ENCODE measurements around the gene TMPRSS4.

TMPRSS4 gene

DNA sequence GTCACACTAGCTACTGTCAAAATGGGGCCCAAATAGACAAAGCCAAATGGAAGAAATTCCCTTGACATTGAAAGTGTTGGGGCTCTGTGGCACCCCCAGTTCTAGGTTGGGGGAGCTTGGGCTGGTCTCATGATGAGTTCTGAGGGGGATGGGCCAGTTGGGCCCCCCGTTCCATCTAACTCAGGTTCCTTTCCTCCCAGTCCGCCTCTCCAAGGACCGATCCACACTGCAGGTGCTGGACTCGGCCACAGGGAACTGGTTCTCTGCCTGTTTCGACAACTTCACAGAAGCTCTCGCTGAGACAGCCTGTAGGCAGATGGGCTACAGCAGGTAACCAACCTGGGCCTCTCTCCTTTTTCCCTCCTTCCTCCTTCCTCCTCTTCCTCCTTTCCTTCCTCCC lies 27.6 kb downstream of the TMPRSS4 start:
- Histone ChIP-seq H3K4me2 (ENCODE audit: low read depth, low read length, poor library complexity, severe bottlenecking) (no peak overlapping the region), H3K4me3 (ENCODE audit: low read length, poor library complexity, severe bottlenecking) (no peak overlapping the region), H2AFZ (ENCODE audit: low read length) (no peak overlapping the region), H4K20me1 (ENCODE audit: insufficient read depth, low read length, poor library complexity, severe bottlenecking) (no peaks in the 10 kb centered on the region), H3K36me3 (ENCODE audit: insufficient read depth, low read length) (no peaks in the 10 kb centered on the region), H3K9me2 (replicated peaks; ENCODE audit: low read depth, low read length) (no peaks in the 10 kb centered on the region), H3K79me2 (ENCODE audit: insufficient read depth, low read length) (no peaks in the 10 kb centered on the region), H3K4me1 (ENCODE audit: insufficient read depth, low read length, poor library complexity, severe bottlenecking) (no peaks in the 10 kb centered on the region), H3K9ac (ENCODE audit: low read depth, low read length, poor library complexity, severe bottlenecking) (no peak overlapping the region), H3K27me3 (ENCODE audit: insufficient read depth, low read length, poor library complexity, severe bottlenecking) (no peaks in the 10 kb centered on the region), H3F3A (ENCODE audit: low read depth) (no peaks in the 10 kb centered on the region), H3K9me3 (ENCODE audit: insufficient read depth, low read depth, low read length) (no peaks in the 10 kb centered on the region)
- TF ChIP-seq, protein P1, sequence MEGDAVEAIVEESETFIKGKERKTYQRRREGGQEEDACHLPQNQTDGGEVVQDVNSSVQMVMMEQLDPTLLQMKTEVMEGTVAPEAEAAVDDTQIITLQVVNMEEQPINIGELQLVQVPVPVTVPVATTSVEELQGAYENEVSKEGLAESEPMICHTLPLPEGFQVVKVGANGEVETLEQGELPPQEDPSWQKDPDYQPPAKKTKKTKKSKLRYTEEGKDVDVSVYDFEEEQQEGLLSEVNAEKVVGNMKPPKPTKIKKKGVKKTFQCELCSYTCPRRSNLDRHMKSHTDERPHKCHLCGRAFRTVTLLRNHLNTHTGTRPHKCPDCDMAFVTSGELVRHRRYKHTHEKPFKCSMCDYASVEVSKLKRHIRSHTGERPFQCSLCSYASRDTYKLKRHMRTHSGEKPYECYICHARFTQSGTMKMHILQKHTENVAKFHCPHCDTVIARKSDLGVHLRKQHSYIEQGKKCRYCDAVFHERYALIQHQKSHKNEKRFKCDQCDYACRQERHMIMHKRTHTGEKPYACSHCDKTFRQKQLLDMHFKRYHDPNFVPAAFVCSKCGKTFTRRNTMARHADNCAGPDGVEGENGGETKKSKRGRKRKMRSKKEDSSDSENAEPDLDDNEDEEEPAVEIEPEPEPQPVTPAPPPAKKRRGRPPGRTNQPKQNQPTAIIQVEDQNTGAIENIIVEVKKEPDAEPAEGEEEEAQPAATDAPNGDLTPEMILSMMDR (conservative IDR thresholded peaks at IDR 0.05; ENCODE audit: low read length): no peak
- no peak for TF ChIP-seq EZH2phosphoT487 (IDR thresholded peaks at IDR 0.05; ENCODE audit: borderline replicate concordance)

DNA sequence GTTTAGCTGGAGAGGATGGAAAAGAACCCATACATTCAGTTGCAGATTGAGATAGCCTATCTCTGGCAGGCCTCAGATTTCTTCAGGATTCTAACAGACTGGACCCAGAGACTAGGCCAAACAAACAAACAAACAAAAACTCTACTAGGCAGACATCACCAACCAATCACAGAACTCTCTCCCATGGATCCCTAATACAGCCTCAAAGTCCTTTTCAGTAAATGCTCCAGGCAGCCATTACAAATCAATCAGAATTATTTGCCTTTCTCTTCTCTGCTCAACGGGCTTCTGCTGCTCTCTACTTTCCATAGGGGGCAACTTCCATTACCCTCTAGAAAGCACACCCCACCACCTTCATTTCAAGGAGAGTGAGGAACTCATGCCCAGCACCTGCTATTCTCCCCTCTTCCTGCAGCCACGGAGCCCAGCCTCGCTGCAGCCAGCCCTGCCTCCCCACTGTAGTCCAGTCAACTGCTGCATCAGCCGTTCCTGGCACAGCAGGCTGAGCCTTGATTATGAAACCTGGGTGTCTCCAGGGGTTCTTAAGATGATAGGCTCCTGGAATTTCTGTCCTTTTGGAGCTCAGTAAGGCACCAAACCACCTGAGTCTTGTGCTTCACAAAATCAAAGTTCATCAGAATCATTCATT lies 28.9 kb downstream of the TMPRSS4 start:
- Histone ChIP-seq H3K9me3 (ENCODE audit: insufficient read depth, low read depth, low read length) (no peaks in the 10 kb centered on the region), H3K4me2 (ENCODE audit: low read depth, low read length, poor library complexity, severe bottlenecking) (no peak overlapping the region), H3K4me1 (ENCODE audit: insufficient read depth, low read length, poor library complexity, severe bottlenecking) (no peaks in the 10 kb centered on the region), H3F3A (ENCODE audit: low read depth) (no peaks in the 10 kb centered on the region), H3K9me2 (replicated peaks; ENCODE audit: low read depth, low read length) (no peaks in the 10 kb centered on the region), H3K4me3 (ENCODE audit: low read length, poor library complexity, severe bottlenecking) (no peak overlapping the region), H3K9ac (ENCODE audit: low read depth, low read length, poor library complexity, severe bottlenecking) (no peak overlapping the region), H3K79me2 (ENCODE audit: insufficient read depth, low read length) (no peaks in the 10 kb centered on the region), H3K27me3 (ENCODE audit: insufficient read depth, low read length, poor library complexity, severe bottlenecking) (no peaks in the 10 kb centered on the region), H3K36me3 (ENCODE audit: insufficient read depth, low read length) (no peaks in the 10 kb centered on the region), H4K20me1 (ENCODE audit: insufficient read depth, low read length, poor library complexity, severe bottlenecking) (no peaks in the 10 kb centered on the region), H2AFZ (ENCODE audit: low read length) (no peak overlapping the region)
- TF ChIP-seq, protein P1 (conservative IDR thresholded peaks at IDR 0.05; ENCODE audit: low read length): no peak
- no peak for TF ChIP-seq EZH2phosphoT487 (IDR thresholded peaks at IDR 0.05; ENCODE audit: borderline replicate concordance)

DNA sequence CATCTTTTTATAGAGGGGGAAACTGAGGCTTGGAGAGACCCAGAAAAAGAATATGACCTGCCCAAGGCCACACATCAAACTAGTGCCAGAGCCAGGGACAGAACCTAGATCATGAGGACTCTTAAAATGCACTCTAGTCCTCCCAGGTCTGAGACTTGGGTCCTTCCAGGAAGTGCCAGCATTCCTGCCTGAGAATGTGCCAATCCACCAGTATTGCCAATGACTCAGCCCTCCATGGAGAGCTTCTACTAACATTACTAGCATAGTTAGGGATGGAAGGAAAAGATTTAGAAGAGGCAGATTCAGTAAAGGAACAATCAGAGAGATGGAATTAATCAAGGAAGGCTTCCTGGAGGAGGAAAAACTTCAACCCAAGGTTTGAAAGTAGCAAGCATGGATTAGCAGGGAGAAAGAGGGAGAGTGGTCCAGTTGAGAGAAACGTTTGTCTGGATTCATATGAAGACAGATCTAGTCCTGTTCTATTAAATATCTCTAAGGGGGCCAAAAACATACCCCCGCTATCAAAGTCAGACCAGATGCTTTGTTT lies 30.0 kb downstream of the TMPRSS4 start:
- TF ChIP-seq, protein P1 (conservative IDR thresholded peaks at IDR 0.05; ENCODE audit: low read length): no peak
- TF ChIP-seq EZH2phosphoT487 (IDR thresholded peaks at IDR 0.05; ENCODE audit: borderline replicate concordance): no peak
- no peak overlapping the region for H3K4me3 ChIP-seq (ENCODE audit: low read length, poor library complexity, severe bottlenecking)

More for the DNA sequence above, 30.0 kb downstream of the TMPRSS4 start:
- Histone ChIP-seq H3K36me3 (ENCODE audit: insufficient read depth, low read length) (no peaks in the 10 kb centered on the region), H3K79me2 (ENCODE audit: insufficient read depth, low read length) (no peaks in the 10 kb centered on the region), H3K9ac (ENCODE audit: low read depth, low read length, poor library complexity, severe bottlenecking) (no peak overlapping the region), H3K9me3 (ENCODE audit: insufficient read depth, low read depth, low read length) (no peaks in the 10 kb centered on the region), H3K4me2 (ENCODE audit: low read depth, low read length, poor library complexity, severe bottlenecking) (no peak overlapping the region), H3K9me2 (replicated peaks; ENCODE audit: low read depth, low read length) (no peaks in the 10 kb centered on the region), H2AFZ (ENCODE audit: low read length) (no peak overlapping the region), H3K27me3 (ENCODE audit: insufficient read depth, low read length, poor library complexity, severe bottlenecking) (no peaks in the 10 kb centered on the region), H3K4me1 (ENCODE audit: insufficient read depth, low read length, poor library complexity, severe bottlenecking) (no peaks in the 10 kb centered on the region), H4K20me1 (ENCODE audit: insufficient read depth, low read length, poor library complexity, severe bottlenecking) (no peaks in the 10 kb centered on the region), H3F3A (ENCODE audit: low read depth) (no peaks in the 10 kb centered on the region)
